WTC11 (cell line): Measurements from ENCODE around the gene IRF2BP2. TPM values are rescaled to one million over a fixed set of nuclear protein-coding genes. Genes with fewer than 3 reads are reported as not detected.

ENCODE experiments used
- ATAC-seq: fragments of 200-7000 bp; cut with Tn5 transposase; 2 replicates; pipeline ENCODE4 v1.10.0; 2021; ENCODE audit warnings: mild to moderate bottlenecking, moderate library complexity
- CTCF ChIA-PET: fragments of 300-600 bp; sonication (Branson Sonifier 250); formaldehyde crosslinking; loops from one replicate; lab custom pipeline; 2021; ENCODE audit warnings: antibody characterized with exemption; lab: Charles Lee
- POLR2A ChIA-PET: fragments of 350-600 bp; sonication (Branson Sonifier 250); formaldehyde crosslinking; loops from one replicate; lab custom pipeline; 2021; ENCODE audit warnings: antibody characterized with exemption; lab: Charles Lee
- DNase-seq: peaks from one replicate; pipeline ENCODE4 v3.0.0; 2021; ENCODE audit warnings: low spot score
- H3K27ac Mint-ChIP-seq: 2 replicates; pipeline ENCODE4 v1.8.0; 2021; ENCODE audit warnings: mixed read lengths
- H3K27me3 Mint-ChIP-seq: 2 replicates; pipeline ENCODE4 v1.8.0; 2021; ENCODE audit warnings: low read depth, mild to moderate bottlenecking, moderate library complexity, mixed read lengths
- H3K36me3 Mint-ChIP-seq: 2 replicates; pipeline ENCODE4 v1.8.0; 2021; ENCODE audit warnings: mixed read lengths
- H3K4me1 Mint-ChIP-seq: 2 replicates; pipeline ENCODE4 v1.8.0; 2022; ENCODE audit warnings: mixed read lengths
- H3K4me3 Mint-ChIP-seq: 2 replicates; pipeline ENCODE4 v1.8.0; 2021; ENCODE audit warnings: mild to moderate bottlenecking, moderate library complexity, mixed read lengths
- H3K9me3 Mint-ChIP-seq: 2 replicates; pipeline ENCODE4 v1.8.0; 2021; ENCODE audit warnings: mixed read lengths
- AR ChIP-seq: fragments of 250-450 bp; sonication (Bioruptor Pico); IDR thresholded peaks from 2 replicates; pipeline ENCODE4 v1.9.0; 2021; ENCODE audit warnings: mild to moderate bottlenecking
- CBFB ChIP-seq: sonication (generic); formaldehyde crosslinking; IDR thresholded peaks from 2 replicates; pipeline ENCODE4 v1.8.1; 2022; ENCODE audit warnings: mild to moderate bottlenecking, low read depth, missing genetic modification reagents
- CDX4 ChIP-seq: fragments of 250-450 bp; sonication (Bioruptor Pico); IDR thresholded peaks from 2 replicates; pipeline ENCODE4 v1.9.0; 2021; ENCODE audit warnings: moderate library complexity, mild to moderate bottlenecking, inconsistent platforms, borderline replicate concordance
- ESRRA ChIP-seq: sonication (generic); formaldehyde crosslinking; IDR thresholded peaks from 2 replicates; pipeline ENCODE4 v1.8.1; 2022; ENCODE audit warnings: mild to moderate bottlenecking, missing genetic modification reagents, borderline replicate concordance
- JUN ChIP-seq: sonication (generic); formaldehyde crosslinking; IDR thresholded peaks from 2 replicates; pipeline ENCODE4 v1.8.0; 2023; ENCODE audit warnings: mild to moderate bottlenecking, missing genetic modification reagents
- KAT7 ChIP-seq: sonication (generic); formaldehyde crosslinking; IDR thresholded peaks from 2 replicates; pipeline ENCODE4 v1.8.1; 2023; ENCODE audit warnings: missing genetic modification reagents, mild to moderate bottlenecking, borderline replicate concordance
- MAX ChIP-seq: sonication (generic); formaldehyde crosslinking; IDR thresholded peaks from 2 replicates; pipeline ENCODE4 v1.8.0; 2022; ENCODE audit warnings: mild to moderate bottlenecking, missing genetic modification reagents
- MLX ChIP-seq: sonication (generic); formaldehyde crosslinking; IDR thresholded peaks from 2 replicates; pipeline ENCODE4 v1.8.1; 2023; ENCODE audit warnings: mild to moderate bottlenecking, missing genetic modification reagents, moderate library complexity
- MYBL2 ChIP-seq: sonication (generic); formaldehyde crosslinking; IDR thresholded peaks from 2 replicates; pipeline ENCODE4 v1.8.1; 2023; ENCODE audit warnings: mild to moderate bottlenecking, moderate library complexity, missing genetic modification reagents
- NFATC4 ChIP-seq: fragments of 250-450 bp; sonication (Bioruptor Pico); IDR thresholded peaks from 2 replicates; pipeline ENCODE4 v1.9.0; 2021; ENCODE audit warnings: mild to moderate bottlenecking
- ZBTB21 ChIP-seq: sonication (generic); formaldehyde crosslinking; IDR thresholded peaks from 2 replicates; pipeline ENCODE4 v1.8.1; 2023; ENCODE audit warnings: mild to moderate bottlenecking, missing genetic modification reagents, borderline replicate concordance
- ZNF121 ChIP-seq: sonication (generic); formaldehyde crosslinking; IDR thresholded peaks from 2 replicates; pipeline ENCODE4 v1.8.0; 2023; ENCODE audit warnings: missing genetic modification reagents
- ZNF138 ChIP-seq: sonication (generic); formaldehyde crosslinking; conservative IDR thresholded peaks from 2 replicates; pipeline ENCODE4 v1.8.1; 2022; ENCODE audit warnings: mild to moderate bottlenecking, moderate library complexity, missing genetic modification reagents
- ZNF219 ChIP-seq: sonication (generic); formaldehyde crosslinking; IDR thresholded peaks from 2 replicates; pipeline ENCODE4 v1.8.0; 2023; ENCODE audit warnings: missing genetic modification reagents, mild to moderate bottlenecking, borderline replicate concordance
- ZNF423 ChIP-seq: fragments of 250-450 bp; sonication (Bioruptor Pico); IDR thresholded peaks from 2 replicates; pipeline ENCODE4 v2.1.2; 2022; ENCODE audit warnings: mild to moderate bottlenecking, moderate library complexity
- ZNF512 ChIP-seq: sonication (generic); formaldehyde crosslinking; IDR thresholded peaks from 2 replicates; pipeline ENCODE4 v1.8.1; 2022; ENCODE audit warnings: missing genetic modification reagents, borderline replicate concordance
- total RNA-seq: library from RNA; stranded (reverse); gene quantifications from 3 replicates; pipeline ENCODE4 v1.2.3, GENCODE V29; 2021
- TF ChIP-seq, protein P1 (sequence below): sonication (generic); formaldehyde crosslinking; IDR thresholded peaks from 2 replicates; pipeline ENCODE4 v1.8.0; 2022; ENCODE audit warnings: mild to moderate bottlenecking, missing genetic modification reagents
- TF ChIP-seq, protein P2 (sequence below): sonication (generic); formaldehyde crosslinking; IDR thresholded peaks from 2 replicates; pipeline ENCODE4 v1.8.1; 2022; ENCODE audit warnings: low read depth, mild to moderate bottlenecking, moderate library complexity, missing genetic modification reagents, borderline replicate concordance
- TF ChIP-seq, protein P3 (sequence below): sonication (generic); formaldehyde crosslinking; conservative IDR thresholded peaks from 2 replicates; pipeline ENCODE4 v1.8.1; 2023; ENCODE audit warnings: mild to moderate bottlenecking, low read depth, missing genetic modification reagents, moderate library complexity
- TF ChIP-seq, protein P4 (sequence below): sonication (generic); formaldehyde crosslinking; IDR thresholded peaks from 2 replicates; pipeline ENCODE4 v1.8.1; 2023; ENCODE audit warnings: mild to moderate bottlenecking, missing genetic modification reagents

IRF2BP2 gene
- total RNA-seq, 1 experiment from 2014 or later, result 70.9 TPM

GRCh38 chr1:234570329-234571120, 39.5 kb downstream of the IRF2BP2 start:
- peaks cover 5% of the 10 kb centered on the region for H3K36me3 Mint-ChIP-seq
- DNase-seq (no peak), ATAC-seq (no peak)
- no peak overlapping the region for H3K27ac Mint-ChIP-seq
- POLR2A ChIA-PET, result no interaction called here
- no peaks in the 10 kb centered on the region for H3K4me1 Mint-ChIP-seq
- H3K4me3 Mint-ChIP-seq, result no peak overlapping the region
- H3K27me3 Mint-ChIP-seq, result no peaks in the 10 kb centered on the region
- TF ChIP-seq ESRRA (CRISPR knock-in tag) (no peak), MAX (CRISPR knock-in tag) (no peak), NFATC4 (CRISPR knock-in tag) (no peak), ZNF512 (no peak), MLX (CRISPR knock-in tag) (no peak), CDX4 (CRISPR knock-in tag) (no peak), ZNF423 (CRISPR knock-in tag) (no peak), CBFB (CRISPR knock-in tag) (no peak), MYBL2 (CRISPR knock-in tag) (no peak), KAT7 (CRISPR knock-in tag) (no peak), ZNF121 (CRISPR knock-in tag) (no peak), ZNF219 (no peak)
- TF ChIP-seq, protein P1, sequence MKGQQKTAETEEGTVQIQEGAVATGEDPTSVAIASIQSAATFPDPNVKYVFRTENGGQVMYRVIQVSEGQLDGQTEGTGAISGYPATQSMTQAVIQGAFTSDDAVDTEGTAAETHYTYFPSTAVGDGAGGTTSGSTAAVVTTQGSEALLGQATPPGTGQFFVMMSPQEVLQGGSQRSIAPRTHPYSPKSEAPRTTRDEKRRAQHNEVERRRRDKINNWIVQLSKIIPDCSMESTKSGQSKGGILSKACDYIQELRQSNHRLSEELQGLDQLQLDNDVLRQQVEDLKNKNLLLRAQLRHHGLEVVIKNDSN, result no peak
- TF ChIP-seq, protein P2, sequence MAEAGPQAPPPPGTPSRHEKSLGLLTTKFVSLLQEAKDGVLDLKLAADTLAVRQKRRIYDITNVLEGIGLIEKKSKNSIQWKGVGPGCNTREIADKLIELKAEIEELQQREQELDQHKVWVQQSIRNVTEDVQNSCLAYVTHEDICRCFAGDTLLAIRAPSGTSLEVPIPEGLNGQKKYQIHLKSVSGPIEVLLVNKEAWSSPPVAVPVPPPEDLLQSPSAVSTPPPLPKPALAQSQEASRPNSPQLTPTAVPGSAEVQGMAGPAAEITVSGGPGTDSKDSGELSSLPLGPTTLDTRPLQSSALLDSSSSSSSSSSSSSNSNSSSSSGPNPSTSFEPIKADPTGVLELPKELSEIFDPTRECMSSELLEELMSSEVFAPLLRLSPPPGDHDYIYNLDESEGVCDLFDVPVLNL (CRISPR knock-in tag), result no peak
- TF ChIP-seq, all 79 proteins: peak for 0
- CTCF ChIA-PET, result no interaction called here
- H3K9me3 Mint-ChIP-seq, result peaks cover 7% of the 10 kb centered on the region

DNA sequence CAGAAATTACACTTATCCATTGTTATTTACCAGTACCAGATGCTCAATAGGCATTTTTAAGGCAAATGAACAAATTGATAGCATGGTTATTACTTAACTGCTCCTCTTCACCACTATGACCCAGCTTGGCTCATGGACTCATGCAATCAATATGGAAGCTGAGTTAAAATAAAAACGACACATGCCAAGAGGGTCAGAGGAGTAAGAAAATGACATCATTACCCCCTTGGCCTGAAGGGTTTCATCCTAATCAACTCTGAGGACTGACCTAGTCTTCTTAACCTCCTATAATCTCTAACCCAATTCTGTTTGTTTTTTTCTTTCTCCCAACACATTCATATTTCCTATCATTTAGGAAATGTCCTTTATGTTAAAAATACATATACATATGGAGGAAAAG, 41.6 kb downstream of the IRF2BP2 start:
- ATAC-seq (no peak), DNase-seq (no peak)
- Mint-ChIP-seq H3K4me1 (no peaks in the 10 kb centered on the region), H3K9me3 (peaks cover 7% of the 10 kb centered on the region), H3K36me3 (peaks cover 5% of the 10 kb centered on the region), H3K4me3 (no peak overlapping the region), H3K27ac (no peak overlapping the region), H3K27me3 (no peaks in the 10 kb centered on the region)
- ChIA-PET POLR2A (no interaction called here), CTCF (no interaction called here)
- TF ChIP-seq, protein P3, sequence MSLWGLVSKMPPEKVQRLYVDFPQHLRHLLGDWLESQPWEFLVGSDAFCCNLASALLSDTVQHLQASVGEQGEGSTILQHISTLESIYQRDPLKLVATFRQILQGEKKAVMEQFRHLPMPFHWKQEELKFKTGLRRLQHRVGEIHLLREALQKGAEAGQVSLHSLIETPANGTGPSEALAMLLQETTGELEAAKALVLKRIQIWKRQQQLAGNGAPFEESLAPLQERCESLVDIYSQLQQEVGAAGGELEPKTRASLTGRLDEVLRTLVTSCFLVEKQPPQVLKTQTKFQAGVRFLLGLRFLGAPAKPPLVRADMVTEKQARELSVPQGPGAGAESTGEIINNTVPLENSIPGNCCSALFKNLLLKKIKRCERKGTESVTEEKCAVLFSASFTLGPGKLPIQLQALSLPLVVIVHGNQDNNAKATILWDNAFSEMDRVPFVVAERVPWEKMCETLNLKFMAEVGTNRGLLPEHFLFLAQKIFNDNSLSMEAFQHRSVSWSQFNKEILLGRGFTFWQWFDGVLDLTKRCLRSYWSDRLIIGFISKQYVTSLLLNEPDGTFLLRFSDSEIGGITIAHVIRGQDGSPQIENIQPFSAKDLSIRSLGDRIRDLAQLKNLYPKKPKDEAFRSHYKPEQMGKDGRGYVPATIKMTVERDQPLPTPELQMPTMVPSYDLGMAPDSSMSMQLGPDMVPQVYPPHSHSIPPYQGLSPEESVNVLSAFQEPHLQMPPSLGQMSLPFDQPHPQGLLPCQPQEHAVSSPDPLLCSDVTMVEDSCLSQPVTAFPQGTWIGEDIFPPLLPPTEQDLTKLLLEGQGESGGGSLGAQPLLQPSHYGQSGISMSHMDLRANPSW (CRISPR knock-in tag), result no peak
- TF ChIP-seq ZBTB21 (no peak), AR (CRISPR knock-in tag) (no peak), ZNF121 (CRISPR knock-in tag) (no peak), JUN (CRISPR knock-in tag) (no peak), MAX (CRISPR knock-in tag) (no peak), MLX (CRISPR knock-in tag) (no peak), ZNF138 (no peak)
- TF ChIP-seq, protein P4, sequence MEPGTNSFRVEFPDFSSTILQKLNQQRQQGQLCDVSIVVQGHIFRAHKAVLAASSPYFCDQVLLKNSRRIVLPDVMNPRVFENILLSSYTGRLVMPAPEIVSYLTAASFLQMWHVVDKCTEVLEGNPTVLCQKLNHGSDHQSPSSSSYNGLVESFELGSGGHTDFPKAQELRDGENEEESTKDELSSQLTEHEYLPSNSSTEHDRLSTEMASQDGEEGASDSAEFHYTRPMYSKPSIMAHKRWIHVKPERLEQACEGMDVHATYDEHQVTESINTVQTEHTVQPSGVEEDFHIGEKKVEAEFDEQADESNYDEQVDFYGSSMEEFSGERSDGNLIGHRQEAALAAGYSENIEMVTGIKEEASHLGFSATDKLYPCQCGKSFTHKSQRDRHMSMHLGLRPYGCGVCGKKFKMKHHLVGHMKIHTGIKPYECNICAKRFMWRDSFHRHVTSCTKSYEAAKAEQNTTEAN (CRISPR knock-in tag), result no peak
